Calu3 (cell line): ENCODE results near the gene GRIK3. TPM values are rescaled to one million over a fixed set of nuclear protein-coding genes. Genes with fewer than 3 reads are reported as not detected.

Experiments used
- BruUV-seq: library from RNA; stranded (reverse); fragments of 400-500 nt; replicated peaks from 2 replicates; lab custom pipeline; 2021; lab: Mats Ljungman, UMichigan
- CTCF ChIA-PET: fragments of 300-600 bp; sonication (Branson Sonifier 250); formaldehyde crosslinking; loops from one replicate; lab custom pipeline; 2022; ENCODE audit warnings: antibody characterized with exemption; lab: Charles Lee
- DNase-seq: peaks from one replicate; pipeline ENCODE4 v3.0.0; 2022
- H3K27ac Mint-ChIP-seq: one replicate; pipeline ENCODE4 v1.8.0; 2022; ENCODE audit warnings: mixed read lengths; ENCODE audit not compliant: unreplicated experiment
- H3K27me3 Mint-ChIP-seq: one replicate; pipeline ENCODE4 v1.8.0; 2022; ENCODE audit warnings: mixed read lengths; ENCODE audit not compliant: unreplicated experiment
- H3K36me3 Mint-ChIP-seq: one replicate; pipeline ENCODE4 v1.8.0; 2022; ENCODE audit warnings: mild to moderate bottlenecking, moderate library complexity, mixed read lengths; ENCODE audit not compliant: insufficient read depth, unreplicated experiment
- H3K4me1 Mint-ChIP-seq: one replicate; pipeline ENCODE4 v1.8.0; 2022; ENCODE audit warnings: mild to moderate bottlenecking, low read depth, mixed read lengths; ENCODE audit not compliant: unreplicated experiment
- H3K4me3 Mint-ChIP-seq: one replicate; pipeline ENCODE4 v1.8.0; 2022; ENCODE audit warnings: mild to moderate bottlenecking, low read depth, moderate library complexity, mixed read lengths; ENCODE audit not compliant: unreplicated experiment
- H3K9me3 Mint-ChIP-seq: one replicate; pipeline ENCODE4 v1.8.0; 2022; ENCODE audit warnings: low read depth, mixed read lengths; ENCODE audit not compliant: unreplicated experiment
- intact Hi-C: fragments of 100-400 bp; cut with micrococcal nuclease; formaldehyde crosslinking; loops from one replicate; pipeline ENCODE4 v1.10.0; 2022; ENCODE audit not compliant: unreplicated experiment
- total RNA-seq: library from RNA; stranded (reverse); gene quantifications from 2 replicates; pipeline ENCODE4 v1.2.3, GENCODE V29; 2022
- TF ChIP-seq, protein P1 (sequence below): fragments of 200-600 bp; IDR thresholded peaks from one replicate; pipeline ENCODE4 v1.8.0; 2022; ENCODE audit warnings: antibody characterized with exemption; ENCODE audit not compliant: unreplicated experiment

GRIK3 gene
- total RNA-seq, 1 experiment from 2014 or later: not detected

DNA sequence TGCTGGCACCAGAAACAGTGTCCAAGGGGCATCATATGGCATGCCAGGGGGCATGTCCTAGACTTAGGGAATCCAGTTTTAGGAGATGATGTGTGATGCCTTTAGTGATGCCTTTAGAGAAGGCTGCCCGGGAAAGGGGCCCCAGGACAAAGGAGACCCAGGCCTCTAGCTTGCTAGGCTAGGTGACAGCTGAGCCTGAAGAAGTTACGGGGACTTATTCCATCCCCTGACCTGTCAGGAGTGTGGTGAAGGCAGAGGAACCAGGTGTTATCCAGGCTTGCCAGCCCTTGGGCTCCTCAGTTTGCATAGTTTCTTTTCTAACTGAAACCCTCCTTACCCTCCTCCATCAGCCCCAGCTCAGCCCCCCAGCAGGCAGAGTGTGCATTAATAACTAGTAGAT, 281.9 kb downstream of the GRIK3 start:
- Mint-ChIP-seq H3K9me3 (no peaks in the 10 kb centered on the region), H3K36me3 (no peaks in the 10 kb centered on the region), H3K27me3 (peaks cover 62% of the 10 kb centered on the region), H3K27ac (no peak overlapping the region), H3K4me1 (no peaks in the 10 kb centered on the region), H3K4me3 (no peak overlapping the region)
- DNase-seq: no peak
- CTCF ChIA-PET: no interaction called here
- TF ChIP-seq, protein P1, sequence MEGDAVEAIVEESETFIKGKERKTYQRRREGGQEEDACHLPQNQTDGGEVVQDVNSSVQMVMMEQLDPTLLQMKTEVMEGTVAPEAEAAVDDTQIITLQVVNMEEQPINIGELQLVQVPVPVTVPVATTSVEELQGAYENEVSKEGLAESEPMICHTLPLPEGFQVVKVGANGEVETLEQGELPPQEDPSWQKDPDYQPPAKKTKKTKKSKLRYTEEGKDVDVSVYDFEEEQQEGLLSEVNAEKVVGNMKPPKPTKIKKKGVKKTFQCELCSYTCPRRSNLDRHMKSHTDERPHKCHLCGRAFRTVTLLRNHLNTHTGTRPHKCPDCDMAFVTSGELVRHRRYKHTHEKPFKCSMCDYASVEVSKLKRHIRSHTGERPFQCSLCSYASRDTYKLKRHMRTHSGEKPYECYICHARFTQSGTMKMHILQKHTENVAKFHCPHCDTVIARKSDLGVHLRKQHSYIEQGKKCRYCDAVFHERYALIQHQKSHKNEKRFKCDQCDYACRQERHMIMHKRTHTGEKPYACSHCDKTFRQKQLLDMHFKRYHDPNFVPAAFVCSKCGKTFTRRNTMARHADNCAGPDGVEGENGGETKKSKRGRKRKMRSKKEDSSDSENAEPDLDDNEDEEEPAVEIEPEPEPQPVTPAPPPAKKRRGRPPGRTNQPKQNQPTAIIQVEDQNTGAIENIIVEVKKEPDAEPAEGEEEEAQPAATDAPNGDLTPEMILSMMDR: no peak
- BruUV-seq: no TSS peak
- intact Hi-C loops: no loop called here

DNA sequence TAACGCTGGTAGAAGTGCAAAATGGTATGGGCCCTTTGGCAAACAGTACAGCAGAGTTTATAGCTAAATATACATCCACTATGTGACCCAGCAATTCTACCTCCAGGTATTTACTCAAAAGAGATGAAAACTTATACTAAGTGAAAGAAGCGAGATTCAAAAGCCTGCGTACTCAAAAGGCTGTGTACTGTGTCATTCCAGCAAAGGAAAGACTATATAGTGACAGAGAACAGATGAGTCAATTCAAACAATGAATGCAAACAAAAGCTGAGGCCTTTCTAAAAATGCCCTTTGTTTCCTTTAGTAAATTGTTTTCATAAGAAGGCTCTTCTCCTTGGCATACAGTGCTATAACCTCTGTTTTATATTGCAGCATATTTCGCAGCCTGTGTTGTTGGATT, 282.8 kb downstream of the GRIK3 start:
- Mint-ChIP-seq H3K27ac (no peak overlapping the region), H3K36me3 (no peaks in the 10 kb centered on the region), H3K9me3 (no peaks in the 10 kb centered on the region), H3K4me1 (no peaks in the 10 kb centered on the region), H3K4me3 (no peak overlapping the region), H3K27me3 (peaks cover 62% of the 10 kb centered on the region)
- intact Hi-C loops: no loop called here
- CTCF ChIA-PET: no interaction called here
- no TSS peak for BruUV-seq
- no peak for DNase-seq
- TF ChIP-seq, protein P1: no peak

DNA sequence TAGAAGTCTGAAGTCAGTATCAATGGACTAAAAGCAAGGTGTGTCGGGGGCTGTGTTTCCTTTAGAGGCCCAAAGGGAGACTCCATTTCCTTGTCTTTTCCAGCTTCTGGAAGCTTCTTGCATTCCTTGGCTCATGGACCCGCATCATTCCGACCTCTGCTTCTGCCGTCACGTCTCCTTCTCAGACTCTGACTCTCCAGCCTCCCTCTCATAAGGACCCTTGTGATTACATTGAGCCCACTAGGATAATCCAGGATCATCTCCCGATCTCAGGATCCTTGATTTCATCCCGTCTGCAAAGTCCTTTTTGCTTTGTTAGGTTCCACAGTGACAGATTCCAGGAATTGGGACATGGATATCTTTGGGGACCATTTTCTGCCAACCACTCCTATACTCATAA, 285.8 kb downstream of the GRIK3 start:
- no peaks in the 10 kb centered on the region for H3K9me3 Mint-ChIP-seq
- BruUV-seq: no TSS peak
- H3K27me3 Mint-ChIP-seq: peaks cover 49% of the 10 kb centered on the region
- TF ChIP-seq, protein P1: no peak
- no peaks in the 10 kb centered on the region for H3K4me1 Mint-ChIP-seq
- no peaks in the 10 kb centered on the region for H3K36me3 Mint-ChIP-seq
- no peak for DNase-seq
- no peak overlapping the region for H3K4me3 Mint-ChIP-seq
- CTCF ChIA-PET: no interaction called here
- intact Hi-C loops: no loop called here
- no peak overlapping the region for H3K27ac Mint-ChIP-seq
